Ishikawa (cell line): ENCODE data around the gene GIMAP7.

ENCODE experiments used
- CEBPB ChIP-seq: IDR thresholded peaks from 2 replicates; pipeline ENCODE4 v1.6.1; 2012
- CREB1 ChIP-seq: IDR thresholded peaks from 2 replicates; pipeline ENCODE4 v1.6.1; 2012; ENCODE audit warnings: low read depth
- EGR1 ChIP-seq: IDR thresholded peaks from 2 replicates; pipeline ENCODE4 v1.6.1; 2012
- EP300 ChIP-seq: IDR thresholded peaks from 2 replicates; pipeline ENCODE4 v1.6.1; 2012; ENCODE audit warnings: borderline replicate concordance
- FOXM1 ChIP-seq: IDR thresholded peaks from 2 replicates; pipeline ENCODE4 v1.6.1; 2012; ENCODE audit warnings: low read depth, borderline replicate concordance
- NFIC ChIP-seq: IDR thresholded peaks from 2 replicates; pipeline ENCODE4 v1.6.1; 2012
- RAD21 ChIP-seq: IDR thresholded peaks from 2 replicates; pipeline ENCODE4 v1.6.1; 2012; ENCODE audit warnings: low read depth
- REST ChIP-seq: IDR thresholded peaks from 2 replicates; pipeline ENCODE4 v1.6.1; 2012; ENCODE audit warnings: low read depth, mild to moderate bottlenecking
- TAF1 ChIP-seq: IDR thresholded peaks from 2 replicates; pipeline ENCODE4 v1.6.1; 2012; ENCODE audit warnings: low read depth, mild to moderate bottlenecking
- TCF12 ChIP-seq: IDR thresholded peaks from 2 replicates; pipeline ENCODE4 v1.6.1; 2012; ENCODE audit warnings: low read depth
- TEAD4 ChIP-seq: IDR thresholded peaks from 2 replicates; pipeline ENCODE4 v1.6.1; 2012
- USF1 ChIP-seq: IDR thresholded peaks from 2 replicates; pipeline ENCODE4 v1.6.1; 2012
- YY1 ChIP-seq: IDR thresholded peaks from 2 replicates; pipeline ENCODE4 v1.6.1; 2012; ENCODE audit warnings: low read depth
- ZBTB7A ChIP-seq: IDR thresholded peaks from 2 replicates; pipeline ENCODE4 v1.6.1; 2012; ENCODE audit warnings: low read depth
- TF ChIP-seq, protein P1 (sequence below): IDR thresholded peaks from 2 replicates; pipeline ENCODE4 v1.6.1; 2012

Gene GIMAP7

GRCh38 chr7:150531704-150532103 is 17.0 kb downstream of the GIMAP7 start:
- no peak for TF ChIP-seq TCF12
- TF ChIP-seq ZBTB7A: no peak
- TF ChIP-seq, protein P1, sequence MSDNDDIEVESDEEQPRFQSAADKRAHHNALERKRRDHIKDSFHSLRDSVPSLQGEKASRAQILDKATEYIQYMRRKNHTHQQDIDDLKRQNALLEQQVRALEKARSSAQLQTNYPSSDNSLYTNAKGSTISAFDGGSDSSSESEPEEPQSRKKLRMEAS: no peak
- TF ChIP-seq EGR1: no peak
- TF ChIP-seq REST: no peak
- no peak for TF ChIP-seq TAF1
- no peak for TF ChIP-seq TEAD4
- TF ChIP-seq FOXM1: no peak
- TF ChIP-seq YY1: no peak
- TF ChIP-seq EP300: no peak
- TF ChIP-seq CREB1: no peak
- no peak for TF ChIP-seq USF1
- no peak for TF ChIP-seq CEBPB
- TF ChIP-seq RAD21: no peak
- no peak for TF ChIP-seq NFIC

GRCh38 chr7:150538259-150538658 is 23.6 kb downstream of the GIMAP7 start:
- TF ChIP-seq USF1 (no peak), TCF12 (no peak), TEAD4 (no peak), REST (no peak), TAF1 (no peak), YY1 (no peak), CREB1 (no peak), CEBPB (no peak), EGR1 (no peak), FOXM1 (no peak), ZBTB7A (no peak), RAD21 (no peak), NFIC (no peak), EP300 (no peak)
- TF ChIP-seq, protein P1: no peak

- TF ChIP-seq FOXM1: no peak
- no peak for TF ChIP-seq USF1
These were observed 38.5 kb downstream of the GIMAP7 start for GRCh38 chr7:150553163-150553562.

GRCh38 chr7:150556521-150557138 is 42.0 kb downstream of the GIMAP7 start:
- TF ChIP-seq TEAD4 (no peak), ZBTB7A (no peak), FOXM1 (no peak), USF1 (no peak), NFIC (no peak)

- TF ChIP-seq USF1 (no peak), ZBTB7A (no peak), TEAD4 (no peak), CEBPB (no peak), YY1 (no peak), TAF1 (no peak), EGR1 (no peak), NFIC (no peak), CREB1 (no peak), FOXM1 (no peak), RAD21 (no peak), EP300 (no peak), TCF12 (no peak), REST (no peak)
- TF ChIP-seq, protein P1: no peak
These were observed 45.8 kb downstream of the GIMAP7 start for GRCh38 chr7:150560486-150560885.
